Parathyroid adenoma (tissue), 2 donors: ENCODE measurements around the gene SHISA9.
A peak's percentile ranks its signal among the peaks of the same experiment; 100 is the strongest.

Source experiments
- H2AFZ ChIP-seq: fragments of 300-600 bp; sonication (generic); one replicate; pipeline ENCODE4 v1.7.0; 2017; ENCODE audit warnings: antibody characterized with exemption, mild to moderate bottlenecking
- H3K27ac ChIP-seq: fragments of 300-600 bp; sonication (generic); one replicate; pipeline ENCODE4 v1.7.0; 2017
- H3K27me3 ChIP-seq: fragments of 300-600 bp; sonication (generic); one replicate; pipeline ENCODE4 v1.7.0; 2017; ENCODE audit warnings: low read length; ENCODE audit not compliant: control insufficient read depth, insufficient read depth
- H3K36me3 ChIP-seq: fragments of 300-600 bp; sonication (generic); one replicate; pipeline ENCODE4 v1.7.0; 2017; ENCODE audit warnings: low read length; ENCODE audit not compliant: control insufficient read depth, insufficient read depth
- H3K4me1 ChIP-seq: fragments of 300-600 bp; sonication (generic); one replicate; pipeline ENCODE4 v1.7.0; 2017; ENCODE audit warnings: control low read depth
- H3K4me2 ChIP-seq: fragments of 300-600 bp; sonication (generic); one replicate; pipeline ENCODE4 v1.7.0; 2017; ENCODE audit warnings: low read length
- H3K4me3 ChIP-seq: fragments of 300-600 bp; sonication (generic); one replicate; pipeline ENCODE4 v1.7.0; 2017; ENCODE audit warnings: low read depth, low read length
- H3K79me2 ChIP-seq: fragments of 300-600 bp; sonication (generic); one replicate; pipeline ENCODE4 v1.7.0; 2017; ENCODE audit warnings: control low read depth
- H3K9ac ChIP-seq: fragments of 300-600 bp; sonication (generic); one replicate; pipeline ENCODE4 v1.7.0; 2017; ENCODE audit warnings: mild to moderate bottlenecking
- H3K9me3 ChIP-seq: fragments of 300-600 bp; sonication (generic); one replicate; pipeline ENCODE4 v1.7.0; 2017; ENCODE audit warnings: low read length; ENCODE audit not compliant: control insufficient read depth
- CTCF ChIP-seq: fragments of 300-600 bp; sonication (generic); IDR thresholded peaks from one replicate; pipeline ENCODE4 v1.7.0; 2017; ENCODE audit warnings: antibody characterized with exemption, mild to moderate bottlenecking
- donor health status: primary hyperparathyroidism.

SHISA9 gene

GRCh38 chr16:13093661-13094060 lies 192.3 kb downstream of the SHISA9 start:
- no peaks in the 10 kb centered on the region for H3K9me3 ChIP-seq
- H2AFZ ChIP-seq: peak overlapping the region; percentile 11
- H3K9ac ChIP-seq: no peak overlapping the region
- H3K36me3 ChIP-seq: no peaks in the 10 kb centered on the region
- no peak overlapping the region for H3K27ac ChIP-seq
- H3K4me1 ChIP-seq: no peaks in the 10 kb centered on the region
- no peak overlapping the region for H3K4me3 ChIP-seq
- no peak overlapping the region for H3K4me2 ChIP-seq
- peaks cover 3% of the 10 kb centered on the region for H3K27me3 ChIP-seq
- no peak for TF ChIP-seq CTCF
- H3K79me2 ChIP-seq: no peaks in the 10 kb centered on the region

GRCh38 chr16:13095061-13095460 lies 193.7 kb downstream of the SHISA9 start:
- Histone ChIP-seq H3K4me3 (no peak overlapping the region), H3K4me1 (no peaks in the 10 kb centered on the region), H3K27me3 (peaks cover 3% of the 10 kb centered on the region), H2AFZ (no peak overlapping the region), H3K4me2 (no peak overlapping the region), H3K9me3 (no peaks in the 10 kb centered on the region), H3K9ac (no peak overlapping the region), H3K36me3 (no peaks in the 10 kb centered on the region), H3K27ac (no peak overlapping the region), H3K79me2 (no peaks in the 10 kb centered on the region)
- TF ChIP-seq CTCF: no peak

- no peaks in the 10 kb centered on the region for H3K36me3 ChIP-seq
- H3K4me3 ChIP-seq: no peak overlapping the region
- no peaks in the 10 kb centered on the region for H3K4me1 ChIP-seq
- H2AFZ ChIP-seq: no peak overlapping the region
- no peak overlapping the region for H3K27ac ChIP-seq
- H3K9me3 ChIP-seq: no peaks in the 10 kb centered on the region
- H3K9ac ChIP-seq: no peak overlapping the region
- peaks cover 3% of the 10 kb centered on the region for H3K27me3 ChIP-seq
- H3K79me2 ChIP-seq: no peaks in the 10 kb centered on the region
- no peak for TF ChIP-seq CTCF
- H3K4me2 ChIP-seq: no peak overlapping the region
Observed at GRCh38 chr16:13098536-13098935, 197.1 kb downstream of the SHISA9 start.

GRCh38 chr16:13099822-13100221 lies 198.4 kb downstream of the SHISA9 start:
- Histone ChIP-seq H3K27me3 (peaks cover 3% of the 10 kb centered on the region), H3K36me3 (no peaks in the 10 kb centered on the region), H3K9ac (no peak overlapping the region), H3K9me3 (no peaks in the 10 kb centered on the region), H3K79me2 (no peaks in the 10 kb centered on the region), H3K4me2 (no peak overlapping the region), H2AFZ (no peak overlapping the region), H3K4me3 (no peak overlapping the region), H3K4me1 (no peaks in the 10 kb centered on the region), H3K27ac (no peak overlapping the region)
- no peak for TF ChIP-seq CTCF

GRCh38 chr16:13100970-13101369 lies 199.6 kb downstream of the SHISA9 start:
- no peaks in the 10 kb centered on the region for H3K27me3 ChIP-seq
- no peaks in the 10 kb centered on the region for H3K9me3 ChIP-seq
- no peak overlapping the region for H3K27ac ChIP-seq
- H2AFZ ChIP-seq: no peak overlapping the region
- H3K4me3 ChIP-seq: no peak overlapping the region
- no peaks in the 10 kb centered on the region for H3K36me3 ChIP-seq
- H3K4me2 ChIP-seq: no peak overlapping the region
- H3K79me2 ChIP-seq: no peaks in the 10 kb centered on the region
- TF ChIP-seq CTCF: no peak
- H3K9ac ChIP-seq: no peak overlapping the region
- H3K4me1 ChIP-seq: no peaks in the 10 kb centered on the region
